ENCODE measurements around the gene ZNF76. TPM values are rescaled to one million over a fixed set of nuclear protein-coding genes. Genes with fewer than 3 reads are reported as not detected.

ZNF76 gene
- total and polyA plus RNA-seq, 9 of the 15 experiments (the other 6 are each of a cell fraction or from before 2014, with no cell fraction given), result 1.2 to 17.8 (median 10.7) TPM

DNA sequence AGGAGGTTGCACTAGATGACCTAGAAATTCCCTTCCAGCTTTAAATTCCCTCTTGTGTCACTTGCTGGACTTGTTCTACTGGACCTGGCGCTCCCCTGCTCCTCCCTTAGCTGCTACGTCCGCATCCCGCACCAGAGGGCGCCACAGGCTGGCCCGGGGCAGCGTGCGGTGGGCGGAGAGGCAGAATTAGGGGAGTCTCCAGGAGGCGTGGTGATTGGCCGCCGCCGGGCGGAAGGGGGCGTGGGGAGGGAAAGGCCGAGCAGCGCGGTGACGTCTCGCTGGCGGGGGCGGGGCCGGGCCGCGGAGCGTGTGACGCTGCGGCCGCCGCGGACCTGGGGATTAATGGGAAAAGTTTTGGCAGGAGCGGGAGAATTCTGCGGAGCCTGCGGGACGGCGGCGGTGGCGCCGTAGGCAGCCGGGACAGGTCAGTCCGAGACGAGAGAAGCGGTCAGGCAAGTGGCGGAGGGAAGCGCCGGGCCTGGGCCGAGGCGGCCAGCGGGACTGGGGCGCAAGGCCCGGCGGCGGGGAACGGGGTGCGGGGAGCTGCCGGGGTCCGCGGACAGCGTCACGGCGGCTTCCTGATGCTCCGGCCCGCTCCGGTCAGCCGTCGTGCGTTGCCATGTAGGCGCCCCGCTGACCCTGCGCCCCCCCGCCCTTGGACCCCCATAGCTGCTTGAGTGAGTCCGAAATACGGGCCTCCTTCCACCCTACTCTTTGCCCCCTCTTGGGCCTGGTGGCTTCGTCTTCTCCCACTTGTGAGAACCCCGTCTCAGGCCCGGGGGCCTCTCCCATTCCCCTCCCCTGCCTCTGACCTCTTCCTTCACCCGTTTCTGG, 82.9 kb downstream of the ZNF76 start, which contains the start of gene PPARD (continued):
- TF ChIP-seq, protein P1, sequence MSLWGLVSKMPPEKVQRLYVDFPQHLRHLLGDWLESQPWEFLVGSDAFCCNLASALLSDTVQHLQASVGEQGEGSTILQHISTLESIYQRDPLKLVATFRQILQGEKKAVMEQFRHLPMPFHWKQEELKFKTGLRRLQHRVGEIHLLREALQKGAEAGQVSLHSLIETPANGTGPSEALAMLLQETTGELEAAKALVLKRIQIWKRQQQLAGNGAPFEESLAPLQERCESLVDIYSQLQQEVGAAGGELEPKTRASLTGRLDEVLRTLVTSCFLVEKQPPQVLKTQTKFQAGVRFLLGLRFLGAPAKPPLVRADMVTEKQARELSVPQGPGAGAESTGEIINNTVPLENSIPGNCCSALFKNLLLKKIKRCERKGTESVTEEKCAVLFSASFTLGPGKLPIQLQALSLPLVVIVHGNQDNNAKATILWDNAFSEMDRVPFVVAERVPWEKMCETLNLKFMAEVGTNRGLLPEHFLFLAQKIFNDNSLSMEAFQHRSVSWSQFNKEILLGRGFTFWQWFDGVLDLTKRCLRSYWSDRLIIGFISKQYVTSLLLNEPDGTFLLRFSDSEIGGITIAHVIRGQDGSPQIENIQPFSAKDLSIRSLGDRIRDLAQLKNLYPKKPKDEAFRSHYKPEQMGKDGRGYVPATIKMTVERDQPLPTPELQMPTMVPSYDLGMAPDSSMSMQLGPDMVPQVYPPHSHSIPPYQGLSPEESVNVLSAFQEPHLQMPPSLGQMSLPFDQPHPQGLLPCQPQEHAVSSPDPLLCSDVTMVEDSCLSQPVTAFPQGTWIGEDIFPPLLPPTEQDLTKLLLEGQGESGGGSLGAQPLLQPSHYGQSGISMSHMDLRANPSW (CRISPR knock-in tag; IDR thresholded peaks at IDR 0.05), result no peak
- TF ChIP-seq NEUROD1 (IDR thresholded peaks at IDR 0.05; ENCODE audit: borderline replicate concordance, low read depth, low read length, partially characterized antibody), result peak; percentile 71
- no peak for TF ChIP-seq ELF2 (CRISPR knock-in tag; IDR thresholded peaks at IDR 0.05)
- TF ChIP-seq EHMT2 (IDR thresholded peaks at IDR 0.05), result no peak
- TF ChIP-seq, protein P2, sequence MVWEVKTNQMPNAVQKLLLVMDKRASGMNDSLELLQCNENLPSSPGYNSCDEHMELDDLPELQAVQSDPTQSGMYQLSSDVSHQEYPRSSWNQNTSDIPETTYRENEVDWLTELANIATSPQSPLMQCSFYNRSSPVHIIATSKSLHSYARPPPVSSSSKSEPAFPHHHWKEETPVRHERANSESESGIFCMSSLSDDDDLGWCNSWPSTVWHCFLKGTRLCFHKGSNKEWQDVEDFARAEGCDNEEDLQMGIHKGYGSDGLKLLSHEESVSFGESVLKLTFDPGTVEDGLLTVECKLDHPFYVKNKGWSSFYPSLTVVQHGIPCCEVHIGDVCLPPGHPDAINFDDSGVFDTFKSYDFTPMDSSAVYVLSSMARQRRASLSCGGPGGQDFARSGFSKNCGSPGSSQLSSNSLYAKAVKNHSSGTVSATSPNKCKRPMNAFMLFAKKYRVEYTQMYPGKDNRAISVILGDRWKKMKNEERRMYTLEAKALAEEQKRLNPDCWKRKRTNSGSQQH (CRISPR knock-in tag; IDR thresholded peaks at IDR 0.05), result no peak
- TF ChIP-seq ADNP (tag; IDR thresholded peaks at IDR 0.05), result no peak
- TF ChIP-seq MTF1 (CRISPR knock-in tag; IDR thresholded peaks at IDR 0.05; ENCODE audit: borderline replicate concordance), result no peak
- TF ChIP-seq, protein P3, sequence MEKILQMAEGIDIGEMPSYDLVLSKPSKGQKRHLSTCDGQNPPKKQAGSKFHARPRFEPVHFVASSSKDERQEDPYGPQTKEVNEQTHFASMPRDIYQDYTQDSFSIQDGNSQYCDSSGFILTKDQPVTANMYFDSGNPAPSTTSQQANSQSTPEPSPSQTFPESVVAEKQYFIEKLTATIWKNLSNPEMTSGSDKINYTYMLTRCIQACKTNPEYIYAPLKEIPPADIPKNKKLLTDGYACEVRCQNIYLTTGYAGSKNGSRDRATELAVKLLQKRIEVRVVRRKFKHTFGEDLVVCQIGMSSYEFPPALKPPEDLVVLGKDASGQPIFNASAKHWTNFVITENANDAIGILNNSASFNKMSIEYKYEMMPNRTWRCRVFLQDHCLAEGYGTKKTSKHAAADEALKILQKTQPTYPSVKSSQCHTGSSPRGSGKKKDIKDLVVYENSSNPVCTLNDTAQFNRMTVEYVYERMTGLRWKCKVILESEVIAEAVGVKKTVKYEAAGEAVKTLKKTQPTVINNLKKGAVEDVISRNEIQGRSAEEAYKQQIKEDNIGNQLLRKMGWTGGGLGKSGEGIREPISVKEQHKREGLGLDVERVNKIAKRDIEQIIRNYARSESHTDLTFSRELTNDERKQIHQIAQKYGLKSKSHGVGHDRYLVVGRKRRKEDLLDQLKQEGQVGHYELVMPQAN (IDR thresholded peaks at IDR 0.05; ENCODE audit: borderline replicate concordance), result no peak
- TF ChIP-seq CCNT2 (IDR thresholded peaks at IDR 0.05; ENCODE audit: borderline replicate concordance, extremely low read depth, insufficient read length, low read depth, low read length), result peak; percentile 56
- TF ChIP-seq ZFX (CRISPR knock-in tag; IDR thresholded peaks at IDR 0.05), result peak; percentile 96
- TF ChIP-seq, protein P4, sequence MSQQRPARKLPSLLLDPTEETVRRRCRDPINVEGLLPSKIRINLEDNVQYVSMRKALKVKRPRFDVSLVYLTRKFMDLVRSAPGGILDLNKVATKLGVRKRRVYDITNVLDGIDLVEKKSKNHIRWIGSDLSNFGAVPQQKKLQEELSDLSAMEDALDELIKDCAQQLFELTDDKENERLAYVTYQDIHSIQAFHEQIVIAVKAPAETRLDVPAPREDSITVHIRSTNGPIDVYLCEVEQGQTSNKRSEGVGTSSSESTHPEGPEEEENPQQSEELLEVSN (IDR thresholded peaks at IDR 0.05; ENCODE audit: borderline replicate concordance in 1 of 2, extremely low read depth in 1 of 2, insufficient read depth in 1 of 2, insufficient read length in 1 of 2, low read depth in 1 of 2, low read length in 1 of 2, poor library complexity in 1 of 2, severe bottlenecking in 1 of 2), result peak; percentile 36 to 65
- TF ChIP-seq ZNF561 (CRISPR knock-in tag; conservative IDR thresholded peaks at IDR 0.05), result no peak
- TF ChIP-seq ZNF551 (CRISPR knock-in tag; IDR thresholded peaks at IDR 0.05), result no peak
- peak; percentile 14 for TF ChIP-seq CHD4 (IDR thresholded peaks at IDR 0.05; ENCODE audit: insufficient read depth, insufficient replicate concordance, low read depth, low read length, poor library complexity, severe bottlenecking)

Measured in K562 (cell line).